Esophagus muscularis mucosa (tissue), 4 donors: ENCODE data around the gene SHISA4. TPM values are rescaled to one million over a fixed set of nuclear protein-coding genes. Genes with fewer than 3 reads are reported as not detected.
"Not testable (repeated sequence)": the region's sequence is repeated elsewhere in the genome, so short reads cannot be mapped to it uniquely, and the experiment has no call there.

ENCODE experiments used
- DNase-seq: peaks from one replicate; pipeline ENCODE4 v3.0.0-alpha.2; 2017; ENCODE audit errors: extremely low spot score
- H3K27ac ChIP-seq, 4 donors: fragments of 200-600 bp; sonication (generic); replicated peaks in 1 of 4; 1 replicate in 3 of 4; 2 replicates in 1 of 4; pipeline ENCODE4 v1.5.1; 2016 to 2019; ENCODE audit warnings: mild to moderate bottlenecking in 1 of 4
- H3K27me3 ChIP-seq, 4 donors: fragments of 200-600 bp; sonication (generic); one replicate each; pipeline versions ENCODE4 v1.5.1 to v1.6.0; 2016 to 2019
- H3K36me3 ChIP-seq, 4 donors: fragments of 200-600 bp; sonication (generic); one replicate each; pipeline ENCODE4 v1.5.1; 2016 to 2019
- H3K4me1 ChIP-seq, 4 donors: fragments of 200-600 bp; sonication (generic); one replicate each; pipeline ENCODE4 v1.5.1; 2016 to 2019
- H3K4me3 ChIP-seq, 4 donors: fragments of 200-600 bp; sonication (generic); 1 replicate in 2 of 4; 2 replicates in 2 of 4; pipeline ENCODE4 v1.5.1; 2016 to 2019; ENCODE audit warnings: mild to moderate bottlenecking in 4 of 4, moderate library complexity in 1 of 4
- H3K9me3 ChIP-seq, 4 donors: fragments of 200-600 bp; sonication (generic); 1 replicate in 3 of 4; 2 replicates in 1 of 4; pipeline ENCODE4 v1.5.1; 2016 to 2019
- EP300 ChIP-seq: sonication (generic); formaldehyde crosslinking; IDR thresholded peaks from one replicate; pipeline ENCODE4 v1.6.1; 2017; ENCODE audit warnings: antibody characterized with exemption
- POLR2A ChIP-seq: fragments of 450-650 bp; IDR thresholded peaks from one replicate; pipeline ENCODE4 v1.6.1; 2017; ENCODE audit warnings: antibody characterized with exemption, moderate library complexity, mild to moderate bottlenecking, low read depth
- POLR2AphosphoS5 ChIP-seq, 2 donors: sonication (generic); formaldehyde crosslinking; IDR thresholded peaks; one replicate each; pipeline ENCODE4 v1.6.1; 2017; ENCODE audit warnings: antibody characterized with exemption in 2 of 2
- WGBS: methylation state at CpG from one replicate; pipeline ENCODE4 v1.1.5; 2018; 5-methylcytosine and 5-hydroxymethylcytosine counted together
- intact Hi-C: fragments of 100-400 bp; cut with DNase I; formaldehyde crosslinking; loops from one replicate; pipeline ENCODE4 v1.15.1; 2023
- total RNA-seq, 4 donors: library from RNA; depleted of rRNA; stranded (reverse); fragments of >200 nt; gene quantifications; one replicate each; pipeline versions ENCODE4 v1.1.0 to v1.2.1, GENCODE V29; 2016
- TF ChIP-seq, protein P1 (sequence below), 3 experiments: fragments of 200-600 bp in 2 of 3; fragments of 450-650 bp in 1 of 3; sonication (generic) in 2 of 3; IDR thresholded peaks; one replicate each; pipeline ENCODE4 v1.5.1; 2017 to 2019; ENCODE audit warnings: antibody characterized with exemption in 3 of 3, mild to moderate bottlenecking in 2 of 3, moderate library complexity in 1 of 3

The SHISA4 gene
- total RNA-seq, 4 donors from 2014 or later, result 20.3 to 31.0 (median 28.5) TPM

DNA sequence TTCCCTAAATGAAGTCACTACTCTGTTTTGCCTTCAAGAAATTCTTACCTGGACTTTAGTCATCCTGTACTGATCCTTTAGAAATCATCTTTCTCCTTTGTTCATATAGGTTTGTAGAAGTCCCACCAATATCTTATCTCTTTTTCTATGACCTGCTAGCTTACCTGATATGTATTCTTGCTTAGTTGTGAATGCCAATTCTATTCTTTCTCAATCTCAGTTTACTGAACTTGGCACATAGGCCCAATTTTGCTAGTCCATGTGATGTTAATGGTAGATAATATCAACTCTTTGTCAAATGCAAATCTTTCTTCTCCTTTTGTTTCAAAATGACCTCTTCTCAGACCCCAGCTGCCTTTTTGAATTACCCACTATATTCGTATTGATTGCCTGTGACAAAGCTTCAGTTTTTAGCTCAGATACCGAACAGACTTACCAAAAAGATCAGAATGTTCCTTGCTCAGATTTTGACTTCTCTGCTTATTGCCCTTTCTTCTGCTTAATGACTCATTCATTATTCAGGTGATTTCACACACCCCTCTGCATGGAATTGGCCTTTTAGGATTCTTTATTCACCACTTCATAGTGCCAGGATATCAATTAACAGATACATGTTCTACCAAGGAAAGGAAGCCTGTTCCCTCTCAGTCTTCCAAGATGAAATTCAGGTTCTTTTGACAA is 39.2 kb upstream of the SHISA4 start:
- Histone ChIP-seq H3K9me3 (no peaks in the 10 kb centered on the region), H3K4me3 (no peak overlapping the region), H3K27me3 (no peaks in the 10 kb centered on the region), H3K36me3 (peaks cover 23 to 53% (median 42%) of the 10 kb centered on the region in 4 donors), H3K27ac (peak overlapping the region; percentile 55 to 66 (median 62)), H3K4me1 (peaks cover 20 to 27% (median 24%) of the 10 kb centered on the region in 4 donors)
- intact Hi-C loops, result no loop called here
- DNase-seq, result no peak
- TF ChIP-seq POLR2A, result no peak
- peak in 1 of 2 donors; percentile 32 for TF ChIP-seq POLR2AphosphoS5 (IDR thresholded peaks at IDR 0.05)
- WGBS, result 75% methylated on average over 2 of the region's 2 CpGs

DNA sequence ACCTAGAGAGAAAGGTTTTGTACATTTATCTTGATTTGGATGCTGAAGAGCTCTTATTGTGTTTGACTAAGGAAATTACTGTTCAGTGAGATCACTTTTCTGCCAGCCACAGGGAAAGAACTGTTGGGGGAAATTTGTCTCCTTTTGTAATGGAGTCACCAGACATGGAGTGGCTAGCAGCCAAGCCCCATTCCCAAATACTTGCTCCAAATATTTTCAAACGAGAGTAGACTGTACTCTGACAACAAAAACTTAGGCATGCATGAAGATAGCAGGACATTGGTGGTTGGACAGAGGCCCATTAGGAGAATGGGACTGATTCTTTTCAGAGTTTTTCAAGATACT is 38.7 kb upstream of the SHISA4 start:
- Histone ChIP-seq H3K36me3 (peaks cover 28 to 58% (median 47%) of the 10 kb centered on the region in 4 donors), H3K4me3 (no peak overlapping the region), H3K4me1 (peaks cover 20 to 27% (median 24%) of the 10 kb centered on the region in 4 donors), H3K9me3 (no peaks in the 10 kb centered on the region), H3K27me3 (no peaks in the 10 kb centered on the region), H3K27ac (peak overlapping the region; percentile 55 to 66 (median 62))
- TF ChIP-seq POLR2A, result no peak
- TF ChIP-seq, protein P1, sequence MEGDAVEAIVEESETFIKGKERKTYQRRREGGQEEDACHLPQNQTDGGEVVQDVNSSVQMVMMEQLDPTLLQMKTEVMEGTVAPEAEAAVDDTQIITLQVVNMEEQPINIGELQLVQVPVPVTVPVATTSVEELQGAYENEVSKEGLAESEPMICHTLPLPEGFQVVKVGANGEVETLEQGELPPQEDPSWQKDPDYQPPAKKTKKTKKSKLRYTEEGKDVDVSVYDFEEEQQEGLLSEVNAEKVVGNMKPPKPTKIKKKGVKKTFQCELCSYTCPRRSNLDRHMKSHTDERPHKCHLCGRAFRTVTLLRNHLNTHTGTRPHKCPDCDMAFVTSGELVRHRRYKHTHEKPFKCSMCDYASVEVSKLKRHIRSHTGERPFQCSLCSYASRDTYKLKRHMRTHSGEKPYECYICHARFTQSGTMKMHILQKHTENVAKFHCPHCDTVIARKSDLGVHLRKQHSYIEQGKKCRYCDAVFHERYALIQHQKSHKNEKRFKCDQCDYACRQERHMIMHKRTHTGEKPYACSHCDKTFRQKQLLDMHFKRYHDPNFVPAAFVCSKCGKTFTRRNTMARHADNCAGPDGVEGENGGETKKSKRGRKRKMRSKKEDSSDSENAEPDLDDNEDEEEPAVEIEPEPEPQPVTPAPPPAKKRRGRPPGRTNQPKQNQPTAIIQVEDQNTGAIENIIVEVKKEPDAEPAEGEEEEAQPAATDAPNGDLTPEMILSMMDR (IDR thresholded peaks at IDR 0.05), result no peak
- no peak for TF ChIP-seq EP300
- TF ChIP-seq POLR2AphosphoS5 (IDR thresholded peaks at IDR 0.05), result no peak
- intact Hi-C loops, result no loop called here
- WGBS, result 8% methylated on average over 1 of the region's 1 CpG
- no peak for DNase-seq

DNA sequence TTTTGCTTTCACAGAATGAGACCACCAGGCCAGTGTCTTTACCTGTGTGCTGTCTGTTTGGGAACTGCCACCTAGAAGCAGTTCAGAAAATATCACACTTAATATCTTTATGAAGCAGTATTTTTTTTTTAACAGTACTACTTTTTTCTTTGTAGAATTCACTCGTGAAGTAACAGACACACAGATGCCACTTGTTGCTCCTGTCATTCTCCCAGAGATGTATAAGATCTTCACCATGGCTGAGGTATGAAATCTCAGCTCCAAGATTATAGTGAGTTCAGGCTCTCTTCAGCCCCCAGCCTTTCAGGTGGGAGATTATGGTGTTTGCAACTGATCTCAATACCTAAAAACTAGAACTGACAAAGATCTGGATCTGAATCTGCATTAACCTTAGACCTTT is 36.7 kb upstream of the SHISA4 start:
- peaks cover 47 to 77% (median 64%) of the 10 kb centered on the region in 4 donors for H3K36me3 ChIP-seq
- no peak for TF ChIP-seq EP300
- TF ChIP-seq, protein P1 (IDR thresholded peaks at IDR 0.05), result no peak

DNA sequence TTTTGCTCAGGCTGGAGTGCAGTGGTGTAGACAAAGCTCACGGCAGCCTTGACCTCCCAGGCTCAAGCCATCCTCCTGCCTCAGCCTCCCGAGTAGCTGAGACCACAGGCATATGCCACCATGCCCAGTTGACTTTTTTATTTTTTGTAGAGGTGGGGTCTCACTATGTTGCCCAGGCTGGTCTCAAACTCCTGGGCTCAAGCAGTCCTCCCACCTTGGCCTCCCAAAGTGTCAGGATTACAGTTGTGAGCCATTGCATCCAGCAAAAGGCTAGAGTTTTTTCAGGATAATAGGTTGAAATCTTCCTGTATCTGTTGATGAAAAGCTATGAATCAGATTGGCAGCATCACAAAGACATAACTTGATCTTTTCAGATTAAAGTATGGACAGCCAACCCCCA is 32.0 kb upstream of the SHISA4 start:
- 97% methylated on average over 2 of the region's 2 CpGs for WGBS
- H3K36me3 ChIP-seq, result peaks cover 69 to 99% (median 89%) of the 10 kb centered on the region in 4 donors
- DNase-seq, H3K4me1 ChIP-seq, H3K27me3 ChIP-seq, H3K4me3 ChIP-seq, intact Hi-C loops, H3K9me3 ChIP-seq, H3K27ac ChIP-seq: not testable (repeated sequence)

More for the DNA sequence above, 36.7 kb upstream of the SHISA4 start:
- no peak overlapping the region for H3K4me3 ChIP-seq
- no peaks in the 10 kb centered on the region for H3K27me3 ChIP-seq
- H3K4me1 ChIP-seq, result peaks cover 20 to 25% (median 22%) of the 10 kb centered on the region in 4 donors
- H3K9me3 ChIP-seq, result no peaks in the 10 kb centered on the region
- no peak overlapping the region for H3K27ac ChIP-seq
- intact Hi-C loops, result no loop called here
- no peak for DNase-seq
- 65% methylated on average over 1 of the region's 1 CpG for WGBS

DNA sequence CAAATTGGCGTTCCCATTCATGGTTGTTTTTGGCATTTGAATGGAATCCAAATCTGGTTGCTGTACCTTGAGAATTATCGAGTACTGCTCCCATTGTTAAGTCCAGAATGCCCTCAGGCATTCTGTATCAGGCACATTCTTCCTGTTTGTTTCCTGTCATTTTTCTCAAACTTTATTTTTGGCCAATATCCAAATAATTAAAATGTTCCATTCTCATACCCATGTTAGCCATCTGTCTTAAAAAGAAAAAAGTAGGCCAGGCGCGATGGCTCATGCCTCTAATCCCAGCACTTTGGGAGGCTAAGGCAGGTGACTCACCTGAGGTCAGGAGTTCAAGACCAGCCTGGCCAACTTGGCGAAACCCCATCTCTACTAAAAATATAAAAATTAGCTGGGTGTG is 29.3 kb upstream of the SHISA4 start:
- peaks cover 64 to 99% (median 83%) of the 10 kb centered on the region in 4 donors for H3K36me3 ChIP-seq
- no peaks in the 10 kb centered on the region for H3K9me3 ChIP-seq
- H3K4me3 ChIP-seq, result no peak overlapping the region
- no peaks in the 10 kb centered on the region for H3K27me3 ChIP-seq
- TF ChIP-seq POLR2A (no peak), POLR2AphosphoS5 (IDR thresholded peaks at IDR 0.05) (no peak), EP300 (no peak)
- TF ChIP-seq, protein P1 (IDR thresholded peaks at IDR 0.05), result no peak
- intact Hi-C loops, result no loop called here
- 85% methylated on average over 5 of the region's 5 CpGs for WGBS
- no peak for DNase-seq
- H3K27ac ChIP-seq, result no peak overlapping the region
- H3K4me1 ChIP-seq, result no peaks in the 10 kb centered on the region

DNA sequence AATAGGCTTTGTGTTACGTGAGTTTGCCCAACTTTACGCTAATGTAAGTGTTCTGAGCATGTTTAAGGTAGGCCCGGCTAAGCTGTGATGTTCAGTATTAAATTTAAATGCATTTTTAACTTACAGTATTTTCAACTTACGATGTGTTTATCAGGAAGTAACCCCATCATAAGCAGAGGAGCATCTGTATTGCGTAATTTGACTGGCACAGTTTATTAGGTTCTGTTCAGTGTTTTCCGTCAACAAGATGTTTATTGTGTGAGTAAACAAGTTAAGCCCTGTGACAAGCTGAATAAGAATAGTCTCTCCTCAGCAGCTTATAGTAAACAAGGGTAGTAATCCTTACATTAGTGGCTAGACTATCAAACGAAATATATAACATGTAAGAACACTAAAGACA is 27.2 kb upstream of the SHISA4 start:
- H3K27me3 ChIP-seq, result no peaks in the 10 kb centered on the region
- H3K36me3 ChIP-seq, result peaks cover 45 to 99% (median 83%) of the 10 kb centered on the region in 4 donors
- no peaks in the 10 kb centered on the region for H3K9me3 ChIP-seq
- no peaks in the 10 kb centered on the region for H3K4me1 ChIP-seq
- no peak overlapping the region for H3K27ac ChIP-seq
- 91% methylated on average over 7 of the region's 7 CpGs for WGBS
- intact Hi-C loops, result no loop called here
- H3K4me3 ChIP-seq, result no peak overlapping the region
- DNase-seq, result no peak
- TF ChIP-seq POLR2A, result no peak
- TF ChIP-seq, protein P1 (IDR thresholded peaks at IDR 0.05), result no peak
